ENCODE results near the gene ERC2.

The ERC2 gene

GRCh38 chr3:55585856-55586255, 882.4 kb downstream of the ERC2 start:
- H3K4me1 ChIP-seq = no peaks in the 10 kb centered on the region
- TF ChIP-seq CTCF (IDR thresholded peaks at IDR 0.05; ENCODE audit: low read depth, low read length) = no peak
- no peaks in the 10 kb centered on the region for H3K9me3 ChIP-seq

GRCh38 chr3:55584716-55585368, 883.4 kb downstream of the ERC2 start:
- Histone ChIP-seq H3K4me1 (no peaks in the 10 kb centered on the region), H3K36me3 (no peaks in the 10 kb centered on the region), H3K27me3 (no peaks in the 10 kb centered on the region), H3K9me3 (no peaks in the 10 kb centered on the region), H3K4me3 (ENCODE audit: low read depth, low read length) (no peak overlapping the region)
- DNase-seq = no peak
- TF ChIP-seq CTCF (IDR thresholded peaks at IDR 0.05; ENCODE audit: low read depth, low read length) = no peak

More at GRCh38 chr3:55585856-55586255, 882.4 kb downstream of the ERC2 start:
- H3K27me3 ChIP-seq = no peaks in the 10 kb centered on the region
- H3K36me3 ChIP-seq = no peaks in the 10 kb centered on the region
- no peak for DNase-seq
- no peak overlapping the region for H3K4me3 ChIP-seq (ENCODE audit: low read depth, low read length)

GRCh38 chr3:55584030-55584429, 884.2 kb downstream of the ERC2 start:
- no peak for TF ChIP-seq CTCF (IDR thresholded peaks at IDR 0.05; ENCODE audit: low read depth, low read length)

GRCh38 chr3:55583475-55583874, 884.8 kb downstream of the ERC2 start:
- no peak overlapping the region for H3K4me3 ChIP-seq (ENCODE audit: low read depth, low read length)
- no peak for DNase-seq
- no peaks in the 10 kb centered on the region for H3K4me1 ChIP-seq
- no peak for TF ChIP-seq CTCF (IDR thresholded peaks at IDR 0.05; ENCODE audit: low read depth, low read length)
- no peaks in the 10 kb centered on the region for H3K9me3 ChIP-seq
- no peaks in the 10 kb centered on the region for H3K36me3 ChIP-seq
- no peaks in the 10 kb centered on the region for H3K27me3 ChIP-seq

More at GRCh38 chr3:55584030-55584429, 884.2 kb downstream of the ERC2 start:
- no peaks in the 10 kb centered on the region for H3K4me1 ChIP-seq
- H3K36me3 ChIP-seq = no peaks in the 10 kb centered on the region
- H3K4me3 ChIP-seq (ENCODE audit: low read depth, low read length) = no peak overlapping the region
- no peak for DNase-seq
- H3K27me3 ChIP-seq = no peaks in the 10 kb centered on the region
- no peaks in the 10 kb centered on the region for H3K9me3 ChIP-seq

- Histone ChIP-seq H3K36me3 (no peaks in the 10 kb centered on the region), H3K4me1 (no peaks in the 10 kb centered on the region), H3K4me3 (ENCODE audit: low read depth, low read length) (no peak overlapping the region), H3K27me3 (no peaks in the 10 kb centered on the region), H3K9me3 (no peaks in the 10 kb centered on the region)
- DNase-seq = no peak
- TF ChIP-seq CTCF (IDR thresholded peaks at IDR 0.05; ENCODE audit: low read depth, low read length) = no peak
Measured at GRCh38 chr3:55579496-55579895, 888.8 kb downstream of the ERC2 start.

GRCh38 chr3:55576621-55577388, 891.5 kb downstream of the ERC2 start:
- no peaks in the 10 kb centered on the region for H3K36me3 ChIP-seq
- no peaks in the 10 kb centered on the region for H3K4me1 ChIP-seq
- H3K27me3 ChIP-seq = no peaks in the 10 kb centered on the region
- no peak overlapping the region for H3K4me3 ChIP-seq (ENCODE audit: low read depth, low read length)
- no peak for TF ChIP-seq CTCF (IDR thresholded peaks at IDR 0.05; ENCODE audit: low read depth, low read length)
- no peaks in the 10 kb centered on the region for H3K9me3 ChIP-seq
- no peak for DNase-seq
